K562 (cell line): ENCODE measurements around the gene ETV3L. TPM values are rescaled to one million over a fixed set of nuclear protein-coding genes. Genes with fewer than 3 reads are reported as not detected.
A peak's percentile ranks its signal among the peaks of the same experiment; 100 is the strongest.

ENCODE experiments used
- ATAC-seq: fragments of 200-7000 bp; cut with Tn5 transposase; 3 replicates; pipeline ENCODE4 v1.9.1; 2020; ENCODE audit warnings: moderate library complexity
- BruUV-seq: library from RNA; stranded (reverse); fragments of 400-500 nt; replicated peaks from 2 replicates; lab custom pipeline; 2021; lab: Mats Ljungman, UMichigan
- CTCF ChIA-PET: fragments of 300-600 bp; formaldehyde crosslinking; extraction: SDS; loops from one replicate; lab custom pipeline; 2021; ENCODE audit warnings: low intra/inter-chr PET ratio; lab: Yijun Ruan, JAX
- POLR2A ChIA-PET: fragments of 300-600, 350-650 bp; sonication (Branson Sonifier 250); formaldehyde crosslinking; extraction: SDS; loops from one replicate; lab custom pipeline; 2021; ENCODE audit warnings: antibody characterized with exemption, inconsistent platforms; lab: Yijun Ruan, JAX
- DNase-seq, 4 experiments: peaks; one replicate each; pipeline versions ENCODE4 v3.0.0 to v3.0.0-alpha.2; 2011 to 2018; ENCODE audit warnings: low spot score in 3 of 4, mixed read lengths in 3 of 4; ENCODE audit errors: extremely low read depth in 1 of 4
- FAIRE-seq: peaks from 2 replicates; lab custom pipeline; 2011; peaks lifted over from hg19 to GRCh38; lab: Jason Lieb, UNC
- H2AFZ ChIP-seq: 2 replicates; pipeline ENCODE4 v1.6.0; 2011; ENCODE audit warnings: low read depth, low read length, control low read depth, inconsistent platforms
- H3K27ac ChIP-seq: fragments of 200-600 bp; 3 replicates; pipeline ENCODE4 v1.8.0; 2011; ENCODE audit warnings: low read depth, mild to moderate bottlenecking, control low read depth, inconsistent platforms, low read length, moderate library complexity, mixed read lengths; ENCODE audit errors: extremely low read depth
- H3K27me3 ChIP-seq, 2 experiments: fragments of 300-600 bp in 1 of 2; 2 replicates in 1 of 2; 3 replicates in 1 of 2; pipeline versions ENCODE4 v1.6.0 to v1.8.0; 2011; ENCODE audit warnings: inconsistent platforms in 2 of 2, low read length in 2 of 2, mild to moderate bottlenecking in 1 of 2, mixed read lengths in 1 of 2, moderate library complexity in 1 of 2; ENCODE audit not compliant: control insufficient read depth in 2 of 2, insufficient read depth in 2 of 2
- H3K36me3 ChIP-seq: fragments of 300-600 bp; 3 replicates; pipeline ENCODE4 v1.8.0; 2011; ENCODE audit warnings: mild to moderate bottlenecking, low read length, inconsistent platforms; ENCODE audit not compliant: control insufficient read depth, insufficient read depth
- H3K4me1 ChIP-seq, 2 experiments: fragments of 200-600 bp in 1 of 2; replicated peaks in 1 of 2; 2 replicates in 1 of 2; 3 replicates in 1 of 2; pipeline versions ENCODE4 v1.5.1 to v1.8.0; 2011; ENCODE audit warnings: inconsistent platforms in 2 of 2, low read length in 2 of 2, mild to moderate bottlenecking in 1 of 2, mixed read lengths in 1 of 2, moderate library complexity in 1 of 2; ENCODE audit not compliant: control insufficient read depth in 2 of 2, insufficient read depth in 2 of 2
- H3K4me2 ChIP-seq: 2 replicates; pipeline ENCODE4 v1.6.1; 2011; ENCODE audit warnings: low read length, control low read depth, inconsistent platforms, mixed read lengths; ENCODE audit not compliant: insufficient read depth
- H3K4me3 ChIP-seq: fragments of 200-600 bp; sonication (generic), shearing (Covaris generic); 2 replicates; pipeline ENCODE4 v1.5.1; 2016; ENCODE audit warnings: control low read depth, inconsistent platforms
- H3K79me2 ChIP-seq: fragments of 200-600 bp; 3 replicates; pipeline ENCODE4 v1.8.0; 2011; ENCODE audit warnings: low read length, inconsistent platforms; ENCODE audit not compliant: control insufficient read depth, insufficient read depth
- H3K9ac ChIP-seq, 2 experiments: 2 replicates each; pipeline versions ENCODE4 v1.6.0 to v1.6.1; 2011; ENCODE audit warnings: low read depth in 2 of 2, low read length in 2 of 2, control low read depth in 1 of 2, inconsistent platforms in 1 of 2, mild to moderate bottlenecking in 1 of 2, mixed read lengths in 1 of 2; ENCODE audit not compliant: insufficient read depth in 1 of 2
- H3K9me1 ChIP-seq: one replicate; pipeline ENCODE4 v1.6.0; 2011; ENCODE audit warnings: inconsistent platforms, mild to moderate bottlenecking, low read length, moderate library complexity; ENCODE audit not compliant: control insufficient read depth, insufficient read depth
- H3K9me3 ChIP-seq: replicated peaks from 2 replicates; pipeline ENCODE4 v1.5.1; 2011; ENCODE audit warnings: low read depth, low read length, inconsistent platforms; ENCODE audit not compliant: control insufficient read depth, insufficient read depth
- H4K20me1 ChIP-seq: replicated peaks from 2 replicates; pipeline ENCODE4 v1.6.1; 2011; ENCODE audit warnings: low read length, inconsistent platforms, mixed read lengths; ENCODE audit not compliant: control insufficient read depth, insufficient read depth
- ASH1L ChIP-seq: fragments of 450-650 bp; IDR thresholded peaks from 2 replicates; pipeline ENCODE4 v1.6.1; 2018; ENCODE audit warnings: borderline replicate concordance, mild to moderate bottlenecking, low read depth; ENCODE audit not compliant: partially characterized antibody
- BHLHE40 ChIP-seq: IDR thresholded peaks from 2 replicates; pipeline ENCODE4 v1.6.1; 2011; ENCODE audit warnings: low read length, improper control_type of control experiment
- CBFA2T2 ChIP-seq: fragments of 450-650 bp; conservative IDR thresholded peaks from 2 replicates; pipeline ENCODE4 v1.6.1; 2017; ENCODE audit warnings: mild to moderate bottlenecking
- CEBPG ChIP-seq, 3 experiments: fragments of 200-800 bp in 1 of 3; sonication (Bioruptor generic) in 1 of 3; sonication (generic) in 1 of 3; formaldehyde crosslinking in 1 of 3; IDR thresholded peaks in 2 of 3; conservative IDR thresholded peaks in 1 of 3; 2 replicates each; pipeline versions ENCODE4 v1.6.1 to v1.8.0; 2016 to 2022; ENCODE audit warnings: missing compliant biosample characterization in 2 of 3, missing genetic modification characterization in 2 of 3, mild to moderate bottlenecking in 1 of 3, missing genetic modification reagents in 1 of 3
- CHD2 ChIP-seq: IDR thresholded peaks from 2 replicates; pipeline ENCODE4 v1.6.1; 2011; ENCODE audit warnings: low read depth, low read length
- CTCFL ChIP-seq: IDR thresholded peaks from 2 replicates; pipeline ENCODE4 v1.6.1; 2011; ENCODE audit warnings: borderline replicate concordance, low read depth, mild to moderate bottlenecking, moderate library complexity, low read length; ENCODE audit not compliant: insufficient read depth, poor library complexity, severe bottlenecking
- E2F8 ChIP-seq: fragments of 450-650 bp; IDR thresholded peaks from 2 replicates; pipeline ENCODE4 v1.7.1; 2018; ENCODE audit warnings: mild to moderate bottlenecking, low read depth; ENCODE audit not compliant: partially characterized antibody
- FOXO4 ChIP-seq: fragments of 450-650 bp; formaldehyde crosslinking; IDR thresholded peaks from 2 replicates; pipeline ENCODE4 v1.4.0; 2020; ENCODE audit warnings: mild to moderate bottlenecking, moderate library complexity
- MCM5 ChIP-seq: fragments of 450-650 bp; IDR thresholded peaks from 2 replicates; pipeline ENCODE4 v1.6.1; 2016; ENCODE audit warnings: low read depth
- TOE1 ChIP-seq, 2 experiments: fragments of 450-650 bp in 1 of 2; sonication (generic) in 1 of 2; formaldehyde crosslinking in 1 of 2; IDR thresholded peaks; 2 replicates each; pipeline versions ENCODE4 v1.7.1 to v1.8.0; 2016 to 2022; ENCODE audit warnings: borderline replicate concordance in 2 of 2, mild to moderate bottlenecking in 2 of 2, antibody characterized with exemption in 1 of 2, inconsistent platforms in 1 of 2, low read depth in 1 of 2, missing genetic modification reagents in 1 of 2, moderate library complexity in 1 of 2
- WGBS: fragments of 100-300 bp; shearing (Covaris generic); methylation state at CpG from one replicate; pipeline ENCODE4 v1.1.6; 2016; ENCODE audit warnings: low coverage, mixed read lengths; ENCODE audit not compliant: insufficient coverage; ENCODE audit errors: missing lambda C conversion rate; 5-methylcytosine and 5-hydroxymethylcytosine counted together
- in situ Hi-C: fragments of 300-500 bp; cut with MboI; formaldehyde crosslinking; loops from 4 replicates; pipeline ENCODE4 v1.15.0; 2018; ENCODE audit warnings: inconsistent platforms, mixed read lengths
- intact Hi-C: fragments of 100-400 bp; cut with micrococcal nuclease; formaldehyde crosslinking; loops from 2 replicates; pipeline ENCODE4 v1.14.2; 2022
- polyA plus RNA-seq, 8 experiments: library from polyadenylated mRNA; depleted of rRNA in 4 of 8; stranded (reverse) in 5 of 8; unstranded in 3 of 8; fragments of >200 nt; fragmentation: Nextera tagmentation in 2 of 8; fragmentation: Illumina TruSeq in 1 of 8; extraction: Ambion mirVana in 2 of 8; extraction: Trizol in 1 of 8; gene quantifications; 2 replicates each; pipeline versions ENCODE4 v1.2.1 to v1.2.3, GENCODE V29; 2011 to 2014; ENCODE audit warnings: inconsistent platforms in 1 of 8, missing spikeins in 1 of 8
- total RNA-seq, 7 experiments: library from RNA; depleted of rRNA in 6 of 7; stranded (reverse); fragments of >200 nt in 6 of 7; fragmentation: Illumina TruSeq in 2 of 7; extraction: Trizol in 2 of 7; gene quantifications; 2 replicates each; pipeline versions ENCODE4 v1.2.1 to v1.2.3, GENCODE V29; 2011 to 2021; ENCODE audit warnings: low replicate concordance in 1 of 7

ETV3L gene
- total and polyA plus RNA-seq, 9 of the 15 experiments (the other 6 are each of a cell fraction or from before 2014, with no cell fraction given) = not detected

- TF ChIP-seq E2F8 (no peak), CBFA2T2 (no peak), MCM5 (no peak)
- TF ChIP-seq, all 486 proteins: peak for 0
Observed at GRCh38 chr1:157095091-157095490, 4.5 kb downstream of the ETV3L start (continued).

GRCh38 chr1:157092831-157093230, 6.8 kb downstream of the ETV3L start:
- H3K79me2 ChIP-seq = no peaks in the 10 kb centered on the region
- no TSS peak for BruUV-seq
- H4K20me1 ChIP-seq = no peaks in the 10 kb centered on the region; the same call in 1 of the 2 replicates
- H3K9me3 ChIP-seq = no peaks in the 10 kb centered on the region
- CTCF ChIA-PET = interaction anchor here (1.1 to 5.9 kb wide), 2 partner anchors 64 to 466 kb away, joined by 3 to 133 read pairs; no protein-coding TSS in a partner anchor
- TF ChIP-seq FOXO4 (CRISPR knock-in tag) = no peak
- TF ChIP-seq ASH1L = no peak
- TF ChIP-seq TOE1 (IDR thresholded peaks at IDR 0.05; ENCODE audit: borderline replicate concordance) = no peak
- no peak for TF ChIP-seq TOE1 (CRISPR knock-in tag; IDR thresholded peaks at IDR 0.05; ENCODE audit: borderline replicate concordance, low read depth)
- no peak for TF ChIP-seq CTCFL
- TF ChIP-seq CHD2 = no peak
- no peak for TF ChIP-seq CEBPG (CRISPR knock-in tag; IDR thresholded peaks at IDR 0.05)
- TF ChIP-seq CEBPG (tag; conservative IDR thresholded peaks at IDR 0.05 in 1 of 2, IDR thresholded peaks at IDR 0.05 in 1 of 2) = no peak
- no peak for TF ChIP-seq BHLHE40
- H2AFZ ChIP-seq = 0 out of 2 replicates have a peak overlapping the region, but pooled peaks have one; percentile 19
- H3K4me2 ChIP-seq = no peak overlapping the region
- no peak overlapping the region for H3K9ac ChIP-seq
- intact Hi-C loops (loop anchor here (10.0 kb wide), 1 partner anchor 402 kb away; no protein-coding TSS in a partner anchor), in situ Hi-C loops (loop anchor here (10.0 kb wide), 1 partner anchor 402 kb away; no protein-coding TSS in a partner anchor)
- peak; percentile 28; the same call in 2 of the 3 replicates for ATAC-seq
- peaks cover 2 to 4% of the 10 kb centered on the region in 2 experiments; a peak in 1 of 5 replicates for H3K4me1 ChIP-seq
- POLR2A ChIA-PET = no interaction called here
- H3K36me3 ChIP-seq = no peaks in the 10 kb centered on the region
- no peak overlapping the region for H3K4me3 ChIP-seq
- WGBS = 21% methylated on average over 4 of the region's 8 CpGs
- no peaks in the 10 kb centered on the region for H3K9me1 ChIP-seq
- no peak overlapping the region for H3K27ac ChIP-seq
- peak in 1 of 4 experiments; percentile 9 for DNase-seq
- H3K27me3 ChIP-seq = peaks cover 3% of the 10 kb centered on the region in 2 experiments; a peak in 3 of 5 replicates
- no peak for FAIRE-seq
